GM12873 (cell line): ENCODE results near the gene HTATIP2.

Experiments used
- CTCF ChIP-seq: IDR thresholded peaks from 2 replicates; pipeline ENCODE4 v1.5.1; 2012; ENCODE audit warnings: low read depth, mild to moderate bottlenecking, moderate library complexity, low read length, control low read depth; ENCODE audit not compliant: insufficient read depth; ENCODE audit errors: missing control alignments

HTATIP2 gene

GRCh38 chr11:20360650-20361049, 2.9 kb upstream of the HTATIP2 start:
- no peak for TF ChIP-seq CTCF

- no peak for TF ChIP-seq CTCF
Measured at GRCh38 chr11:20362481-20362880, 1.0 kb upstream of the HTATIP2 start.

- TF ChIP-seq CTCF, result no peak
Measured at GRCh38 chr11:20363149-20363499, 390 bp upstream of the HTATIP2 start.

- TF ChIP-seq CTCF, result no peak
Measured at GRCh38 chr11:20364341-20364792, 853 bp downstream of the HTATIP2 start.

GRCh38 chr11:20367313-20367948, 3.9 kb downstream of the HTATIP2 start:
- TF ChIP-seq CTCF, result no peak

GRCh38 chr11:20368438-20368837, 4.9 kb downstream of the HTATIP2 start:
- TF ChIP-seq CTCF, result no peak

- TF ChIP-seq CTCF, result no peak
Measured at GRCh38 chr11:20369826-20370225, 6.3 kb downstream of the HTATIP2 start.
